Fibroblast of mammary gland (primary cell): ENCODE data around the gene NR2F1-AS1.
"Not testable (repeated sequence)": the region's sequence is repeated elsewhere in the genome, so short reads cannot be mapped to it uniquely, and the experiment has no call there.

Source experiments
- DNase-seq: peaks from one replicate; pipeline ENCODE4 v3.0.0-alpha.2; 2010; ENCODE audit warnings: low read depth
- H3K4me3 ChIP-seq: 2 replicates; pipeline ENCODE4 v1.5.1; 2011; ENCODE audit warnings: low read depth, mild to moderate bottlenecking, low read length, moderate library complexity; ENCODE audit not compliant: control insufficient read depth
- CTCF ChIP-seq: conservative IDR thresholded peaks from 2 replicates; pipeline ENCODE4 v1.5.1; 2011; ENCODE audit warnings: low read depth, low read length, inconsistent platforms; ENCODE audit not compliant: control insufficient read depth, insufficient read depth

The NR2F1-AS1 gene

GRCh38 chr5:93461756-93462155, 119.3 kb downstream of the NR2F1-AS1 start:
- no peak for TF ChIP-seq CTCF
- DNase-seq = peak; percentile 59
- H3K4me3 ChIP-seq = no peak overlapping the region

GRCh38 chr5:93460286-93460685, 120.7 kb downstream of the NR2F1-AS1 start:
- TF ChIP-seq CTCF = no peak
- no peak overlapping the region for H3K4me3 ChIP-seq

GRCh38 chr5:93456796-93457195, 124.2 kb downstream of the NR2F1-AS1 start:
- H3K4me3 ChIP-seq, DNase-seq: not testable (repeated sequence)

More at GRCh38 chr5:93460286-93460685, 120.7 kb downstream of the NR2F1-AS1 start:
- no peak for DNase-seq

- no peak for TF ChIP-seq CTCF
- H3K4me3 ChIP-seq = no peak overlapping the region
- no peak for DNase-seq
These were observed 126.1 kb downstream of the NR2F1-AS1 start for GRCh38 chr5:93454896-93455295.

- H3K4me3 ChIP-seq = no peak overlapping the region
- DNase-seq = no peak
- TF ChIP-seq CTCF = no peak
These were observed 128.8 kb downstream of the NR2F1-AS1 start for GRCh38 chr5:93452255-93452654.

- no peak overlapping the region for H3K4me3 ChIP-seq
- TF ChIP-seq CTCF = no peak
These were observed 142.9 kb downstream of the NR2F1-AS1 start for GRCh38 chr5:93438124-93438523.

GRCh38 chr5:93436083-93436482, 144.9 kb downstream of the NR2F1-AS1 start:
- DNase-seq = no peak
- no peak overlapping the region for H3K4me3 ChIP-seq
- TF ChIP-seq CTCF = no peak

More at GRCh38 chr5:93438124-93438523, 142.9 kb downstream of the NR2F1-AS1 start:
- DNase-seq = no peak
